SW480 (cell line): Measurements from ENCODE around the gene ADORA2A.
"Not testable (repeated sequence)": the region's sequence is repeated elsewhere in the genome, so short reads cannot be mapped to it uniquely, and the experiment has no call there.

Experiments
- DNase-seq: peaks from one replicate; pipeline ENCODE4 v3.0.0-alpha.2; 2016; ENCODE audit warnings: low spot score

ADORA2A gene

DNA sequence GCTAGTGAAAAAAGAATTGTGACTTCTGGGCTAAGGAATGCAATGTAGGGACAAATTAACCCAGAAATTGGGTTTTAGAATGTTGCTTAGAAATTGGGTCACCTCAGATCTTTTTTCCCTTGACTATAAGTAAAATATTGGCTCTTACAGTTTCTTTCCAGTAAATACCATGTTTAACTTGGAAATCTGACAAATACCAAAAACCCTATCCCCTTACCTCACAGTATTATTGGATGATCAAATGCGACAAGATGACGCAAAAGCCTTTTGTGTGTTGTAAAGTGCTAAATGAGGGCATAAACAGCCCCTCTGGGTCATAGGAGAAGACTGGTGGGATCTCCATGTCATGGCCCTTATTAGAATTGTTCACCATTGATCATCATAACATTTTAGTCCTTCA is 61.6 kb downstream of the ADORA2A start:
- DNase-seq = no peak

DNA sequence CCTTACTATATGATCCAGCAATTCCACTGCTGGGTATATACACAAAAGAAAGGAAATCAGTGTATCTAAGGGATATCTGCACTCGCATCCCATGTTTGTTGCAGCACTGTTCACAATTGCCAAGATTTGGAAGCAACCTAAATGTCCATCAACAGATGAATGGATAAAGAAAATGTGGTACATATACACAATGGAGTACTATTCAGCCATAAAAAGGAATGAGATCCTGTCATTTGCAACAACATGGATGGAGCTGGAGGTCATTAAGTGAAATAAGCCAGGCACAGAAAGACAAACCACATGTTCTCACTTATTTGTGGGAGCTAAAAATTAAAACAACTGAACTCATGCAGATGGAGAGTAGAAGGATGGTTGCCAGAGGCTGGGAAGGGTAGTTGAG is 62.0 kb downstream of the ADORA2A start:
- not testable (repeated sequence) for DNase-seq
